Ecto neural progenitor cell (in vitro differentiated cells): Measurements from ENCODE around the gene TSHR.
A peak's percentile ranks its signal among the peaks of the same experiment; 100 is the strongest.
"Not testable (repeated sequence)": the region's sequence is repeated elsewhere in the genome, so short reads cannot be mapped to it uniquely, and the experiment has no call there.

Experiments used
- DNase-seq: peaks from one replicate; pipeline ENCODE4 v3.0.0-alpha.2; 2018; ENCODE audit warnings: low spot score

The TSHR gene

GRCh38 chr14:80951491-80951890 lies 3.9 kb upstream of the TSHR start:
- DNase-seq = no peak

DNA sequence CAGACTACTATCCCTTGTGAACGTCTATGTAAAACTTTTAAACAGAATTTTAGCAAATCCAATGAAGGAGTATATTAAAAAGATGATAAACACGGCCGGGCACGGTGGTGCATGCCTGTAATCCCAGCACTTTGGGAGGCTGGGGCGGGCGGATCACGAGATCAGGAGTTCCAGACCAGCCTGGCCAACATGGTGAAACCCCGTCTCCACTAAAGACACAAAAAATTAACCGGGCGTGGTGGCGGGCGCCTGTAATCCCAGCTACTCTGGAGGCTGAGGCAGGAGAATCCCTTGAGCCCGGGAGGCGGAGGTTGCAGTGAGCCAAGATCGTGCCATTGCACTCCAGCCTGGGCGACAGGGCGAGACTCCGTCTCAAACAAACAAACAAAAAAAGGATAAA lies 2.2 kb upstream of the TSHR start:
- DNase-seq = not testable (repeated sequence)

DNA sequence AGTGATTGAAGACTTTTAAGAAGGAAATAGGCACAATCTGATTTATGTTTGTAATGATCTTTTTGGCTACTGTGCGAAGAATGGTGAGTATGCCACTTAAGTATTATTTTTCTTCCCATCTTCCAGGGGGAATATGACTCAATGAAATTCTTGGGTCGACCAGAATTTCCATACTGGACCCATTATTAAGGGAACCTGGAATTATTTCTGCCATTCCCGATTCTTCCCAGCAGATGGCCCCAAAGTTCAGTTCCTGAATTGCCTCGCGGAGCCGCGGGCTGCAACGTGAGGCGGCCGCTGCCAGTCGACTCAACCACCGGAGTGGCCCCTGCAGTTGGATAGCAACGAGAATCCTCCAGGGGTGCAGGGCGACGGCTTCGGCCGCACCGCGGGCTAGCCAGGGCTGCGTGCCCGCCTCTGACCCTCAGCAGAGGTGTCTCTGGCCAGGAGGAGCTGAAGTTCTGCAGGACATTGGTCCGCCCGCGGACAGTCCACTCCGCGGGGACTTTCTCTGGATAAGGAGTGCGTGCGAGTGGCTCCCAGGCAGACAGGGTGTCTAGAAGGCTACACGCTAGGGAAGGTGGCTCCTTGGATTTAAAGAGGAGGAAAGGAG lies 628 bp upstream of the TSHR start:
- peak; percentile 88 for DNase-seq

DNA sequence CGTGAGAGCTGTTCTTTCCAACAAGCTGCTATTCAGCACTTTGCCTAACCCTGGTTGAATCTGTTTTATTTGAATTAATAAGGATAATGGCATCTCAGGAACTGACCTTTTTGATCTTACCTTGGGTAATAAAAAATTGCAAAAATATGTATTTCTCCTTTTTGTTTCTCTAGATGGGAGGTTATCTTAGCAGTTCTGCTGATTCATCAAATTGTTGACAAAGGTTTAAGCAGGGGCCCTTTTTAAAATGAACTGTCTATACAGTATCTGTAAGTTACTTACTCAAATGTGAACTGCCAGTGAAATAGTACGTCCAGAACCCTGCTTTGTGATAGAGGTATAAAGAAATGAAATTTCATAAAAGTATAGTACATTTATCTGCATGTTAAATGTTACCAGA lies 681 bp downstream of the TSHR start:
- DNase-seq = no peak

GRCh38 chr14:80956922-80957321 lies 1.5 kb downstream of the TSHR start:
- no peak for DNase-seq

- no peak for DNase-seq
Observed at GRCh38 chr14:80957613-80958012, 2.2 kb downstream of the TSHR start.

- DNase-seq = no peak
Observed at GRCh38 chr14:80958226-80958625, 2.8 kb downstream of the TSHR start.

DNA sequence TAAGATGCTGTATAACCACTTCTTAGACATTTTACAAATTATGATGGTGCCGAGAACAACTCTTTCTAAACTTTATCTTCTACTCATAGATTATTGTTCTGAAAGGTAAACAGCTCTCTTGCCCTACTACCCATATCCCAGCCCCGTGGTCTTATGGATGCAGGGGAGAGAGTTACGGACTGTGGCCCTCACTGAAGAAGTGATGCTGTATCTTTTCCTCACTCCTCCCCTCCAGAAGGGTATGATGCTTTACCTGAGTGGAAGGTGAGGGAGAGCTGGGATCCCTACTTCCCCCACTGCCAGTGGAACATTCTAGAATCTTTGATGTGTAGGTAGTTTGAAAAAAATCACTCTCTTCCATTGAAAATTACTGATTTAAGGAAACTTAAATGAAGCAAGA lies 3.5 kb downstream of the TSHR start:
- no peak for DNase-seq

GRCh38 chr14:80959496-80959895 lies 4.1 kb downstream of the TSHR start:
- no peak for DNase-seq

- DNase-seq = no peak
Observed at GRCh38 chr14:80965037-80965436, 9.6 kb downstream of the TSHR start.

GRCh38 chr14:80973931-80974641 lies 18.7 kb downstream of the TSHR start:
- DNase-seq = no peak

DNA sequence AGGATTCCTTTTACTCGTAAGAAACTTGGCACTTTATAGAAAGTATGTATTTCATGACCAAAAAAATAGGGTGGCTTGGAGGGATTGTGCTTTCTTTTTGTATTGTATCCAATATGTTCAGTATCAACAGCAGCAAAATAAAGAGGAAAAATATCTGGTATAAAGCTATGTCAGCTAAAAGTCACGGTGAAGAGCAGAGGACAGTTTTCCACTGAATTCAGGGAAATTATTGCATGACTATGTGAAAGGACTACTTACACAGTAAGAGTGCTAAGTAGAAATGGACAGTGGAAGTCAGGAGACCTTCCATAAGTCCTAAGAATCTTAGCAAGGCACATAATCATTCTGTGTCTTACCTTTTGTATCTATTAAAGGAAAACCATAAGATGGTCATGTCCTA lies 19.3 kb downstream of the TSHR start:
- DNase-seq = no peak

GRCh38 chr14:80977221-80977620 lies 21.8 kb downstream of the TSHR start:
- no peak for DNase-seq

- no peak for DNase-seq
Observed at GRCh38 chr14:80978403-80978802, 23.0 kb downstream of the TSHR start.

- DNase-seq = no peak
Observed at GRCh38 chr14:80979951-80980350, 24.5 kb downstream of the TSHR start.

DNA sequence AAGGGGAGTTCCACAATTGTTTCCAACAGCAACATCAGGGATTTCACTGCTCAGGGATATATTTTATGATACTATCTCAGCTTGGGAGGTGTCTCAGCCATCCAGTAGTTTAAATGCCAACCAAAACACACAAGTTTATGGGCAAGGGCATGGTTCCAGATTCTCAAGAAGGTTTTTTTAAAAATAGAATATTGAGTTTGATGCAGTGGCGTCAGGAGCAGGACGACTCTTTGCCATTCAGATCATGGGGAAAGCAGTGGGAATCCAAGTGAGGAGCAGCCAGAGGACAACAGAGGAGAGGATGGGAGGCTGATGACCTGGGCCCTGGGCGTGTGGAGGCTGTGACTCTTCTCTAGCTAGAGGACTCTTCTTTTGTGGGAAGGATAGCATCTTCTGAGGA lies 25.7 kb downstream of the TSHR start:
- no peak for DNase-seq

DNA sequence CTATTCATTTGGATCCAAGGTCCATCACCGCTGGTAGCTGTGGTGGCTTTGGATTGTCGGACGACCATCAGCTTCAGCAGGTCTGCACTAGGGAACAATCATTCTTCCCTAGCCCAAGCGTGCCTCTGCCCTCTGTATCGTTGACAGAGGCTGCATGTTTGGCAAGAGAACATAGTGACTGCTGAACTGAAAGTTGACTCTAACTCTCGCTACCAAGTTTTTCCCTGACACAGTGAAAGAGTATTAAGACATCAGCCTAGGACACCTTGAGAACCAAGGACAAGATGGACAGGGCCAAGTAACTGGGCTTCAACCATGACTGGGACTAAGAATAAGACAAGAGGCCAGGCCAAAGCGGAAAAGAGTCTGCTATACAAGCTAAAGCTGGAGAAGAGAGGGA lies 26.3 kb downstream of the TSHR start:
- DNase-seq = no peak

DNA sequence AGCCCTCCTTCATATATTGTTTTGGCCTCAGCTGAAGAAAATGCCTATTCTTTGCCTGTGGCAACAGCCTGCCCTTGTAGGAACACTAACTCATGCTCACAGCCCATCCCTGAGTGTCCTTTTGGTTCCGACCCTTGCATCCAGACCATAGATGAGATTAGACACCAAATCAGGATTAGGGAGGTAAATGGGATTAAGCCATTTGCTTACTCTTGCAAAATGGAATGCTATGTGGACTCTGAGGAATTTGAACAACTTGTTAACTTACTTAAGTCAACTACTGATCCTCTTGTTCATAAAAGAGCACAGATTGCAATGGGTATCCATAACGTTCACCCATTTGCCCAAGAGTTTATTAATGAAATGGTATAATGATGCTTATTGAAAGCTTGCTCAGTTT lies 27.3 kb downstream of the TSHR start:
- no peak for DNase-seq

GRCh38 chr14:80987235-80988032 lies 32.0 kb downstream of the TSHR start:
- DNase-seq = peak; percentile 56

DNA sequence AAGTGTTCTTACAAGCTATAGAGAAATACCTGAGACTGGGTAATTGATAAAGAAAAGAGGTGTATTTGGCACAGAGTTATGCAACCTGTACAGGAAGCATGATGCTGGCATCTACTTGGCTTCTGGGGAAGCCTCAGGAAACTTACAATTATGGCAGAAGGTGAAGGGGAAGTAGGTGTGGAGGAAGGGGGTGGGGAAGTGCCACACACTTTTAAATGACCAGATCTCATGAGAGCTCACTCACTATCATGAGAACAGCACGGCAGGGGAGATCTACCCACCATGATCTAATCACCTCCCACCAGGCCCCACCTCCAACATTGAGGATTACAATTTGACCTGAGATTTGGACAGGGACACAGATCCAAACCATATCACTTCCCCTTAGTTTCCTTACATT lies 32.8 kb downstream of the TSHR start:
- no peak for DNase-seq

GRCh38 chr14:80988735-80989429 lies 33.5 kb downstream of the TSHR start:
- DNase-seq = no peak

DNA sequence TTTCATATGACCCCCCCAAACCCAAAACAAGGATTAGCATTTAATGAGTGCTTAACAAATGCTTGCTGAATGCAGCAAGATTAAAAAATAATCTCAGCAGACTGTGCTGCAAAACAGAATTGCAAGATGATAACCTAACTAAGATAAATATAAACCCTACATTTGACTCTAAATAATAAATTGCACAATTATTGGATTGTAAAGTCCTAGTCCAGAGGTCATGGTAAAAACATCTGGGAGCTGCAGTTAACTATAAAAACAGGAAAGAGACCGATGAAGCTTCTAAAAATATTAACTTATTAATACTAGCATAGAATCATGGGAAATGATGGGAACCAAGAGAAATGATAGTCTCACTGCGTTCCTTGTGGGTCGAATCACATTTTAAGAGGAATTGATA lies 37.2 kb downstream of the TSHR start:
- no peak for DNase-seq
